Measurements from ENCODE around the gene PKP2.

PKP2 gene

GRCh38 chr12:32860192-32860591, 36.4 kb downstream of the PKP2 start:
- no peak for DNase-seq

GRCh38 chr12:32859389-32859788, 37.2 kb downstream of the PKP2 start:
- DNase-seq = no peak

GRCh38 chr12:32854716-32855115, 41.9 kb downstream of the PKP2 start:
- DNase-seq = no peak

- no peak for DNase-seq
These were observed 42.5 kb downstream of the PKP2 start for GRCh38 chr12:32854097-32854496.

GRCh38 chr12:32847287-32847686, 49.3 kb downstream of the PKP2 start:
- no peak for DNase-seq

GRCh38 chr12:32846053-32846452, 50.5 kb downstream of the PKP2 start:
- DNase-seq = no peak

- DNase-seq = peak; percentile 64
These were observed 53.0 kb downstream of the PKP2 start for GRCh38 chr12:32843528-32844095.

GRCh38 chr12:32841061-32841460, 55.5 kb downstream of the PKP2 start:
- no peak for DNase-seq

- no peak for DNase-seq
These were observed 56.7 kb downstream of the PKP2 start for GRCh38 chr12:32839828-32840227.

- DNase-seq = no peak
These were observed 58.6 kb downstream of the PKP2 start for GRCh38 chr12:32837974-32838373.

- DNase-seq = no peak
These were observed 59.9 kb downstream of the PKP2 start for GRCh38 chr12:32836710-32837109.

GRCh38 chr12:32834122-32834521, 62.5 kb downstream of the PKP2 start:
- DNase-seq = no peak

GRCh38 chr12:32828552-32828951, 68.0 kb downstream of the PKP2 start:
- no peak for DNase-seq

- no peak for DNase-seq
These were observed 68.5 kb downstream of the PKP2 start for GRCh38 chr12:32828120-32828519.

GRCh38 chr12:32826807-32827412, 69.7 kb downstream of the PKP2 start:
- DNase-seq = no peak

GRCh38 chr12:32824596-32824995, 72.0 kb downstream of the PKP2 start:
- DNase-seq = no peak

GRCh38 chr12:32822344-32822743, 74.2 kb downstream of the PKP2 start:
- DNase-seq = no peak

GRCh38 chr12:32821710-32822109, 74.9 kb downstream of the PKP2 start:
- DNase-seq = peak; percentile 8

GRCh38 chr12:32821293-32821692, 75.3 kb downstream of the PKP2 start:
- no peak for DNase-seq

GRCh38 chr12:32820376-32820931, 76.1 kb downstream of the PKP2 start:
- DNase-seq = no peak

- DNase-seq = no peak
These were observed 77.2 kb downstream of the PKP2 start for GRCh38 chr12:32819424-32819823.

GRCh38 chr12:32811686-32812392, 84.7 kb downstream of the PKP2 start:
- no peak for DNase-seq

GRCh38 chr12:32809846-32810245, 86.7 kb downstream of the PKP2 start:
- DNase-seq = no peak

GRCh38 chr12:32809196-32809595, 87.4 kb downstream of the PKP2 start:
- DNase-seq = no peak

All from OCI-M1 (cell line).